Pancreas (tissue), 10 donors: ENCODE results near the gene MBD5. TPM values are rescaled to one million over a fixed set of nuclear protein-coding genes. Genes with fewer than 3 reads are reported as not detected.

Experiments used
- ATAC-seq, 4 donors: fragments of 200-7000 bp; cut with Tn5 transposase; one replicate each; pipeline versions ENCODE4 v1.8.0 to v1.9.1; 2020; ENCODE audit warnings: mild to moderate bottlenecking in 4 of 4, moderate library complexity in 4 of 4
- DNase-seq, 6 donors: peaks; one replicate each; pipeline ENCODE4 v3.0.0-alpha.2; 2020
- FAIRE-seq: peaks from 2 replicates; lab custom pipeline; 2012; peaks lifted over from hg19 to GRCh38; lab: Jason Lieb, UNC
- H3K27ac ChIP-seq, 4 donors: fragments of 200-600 bp; sonication (generic); 1 replicate in 3 of 4; 2 replicates in 1 of 4; pipeline versions ENCODE4 v1.5.0 to v1.8.0; 2020
- H3K27me3 ChIP-seq, 4 donors: fragments of 200-600 bp; one replicate each; pipeline ENCODE4 v1.8.0; 2021
- H3K36me3 ChIP-seq, 3 donors: fragments of 200-600 bp; sonication (generic) in 1 of 3; one replicate each; pipeline versions ENCODE4 v1.5.0 to v1.8.0; 2020 to 2021
- H3K4me1 ChIP-seq, 3 donors: fragments of 200-600 bp; one replicate each; pipeline ENCODE4 v1.8.0; 2021
- H3K4me3 ChIP-seq, 4 donors: fragments of 200-600 bp; sonication (generic) in 2 of 4; one replicate each; pipeline versions ENCODE4 v1.5.0 to v1.8.0; 2020 to 2021
- H3K9me3 ChIP-seq, 4 donors: fragments of 200-600 bp; one replicate each; pipeline ENCODE4 v1.8.0; 2021
- CTCF ChIP-seq, 4 donors: fragments of 200-600 bp; sonication (generic) in 3 of 4; IDR thresholded peaks; one replicate each; pipeline versions ENCODE4 v1.5.0 to v1.8.0; 2021; ENCODE audit warnings: antibody characterized with exemption in 4 of 4
- WGBS, 2 donors: extraction: QIAGEN DNeasy Blood & Tissue Kit; methylation state at CpG; one replicate each; pipeline ENCODE4 v1.1.7; 2013; 5-methylcytosine and 5-hydroxymethylcytosine counted together
- intact Hi-C, 3 donors: fragments of 100-400 bp; cut with DNase I; formaldehyde crosslinking; loops; one replicate each; pipeline versions ENCODE4 v1.11.1 to v1.14.2; 2022
- polyA plus RNA-seq, 2 donors: library from polyadenylated mRNA; stranded (reverse); fragments of 200-250 nt; gene quantifications; one replicate each; pipeline ENCODE4 v1.2.3, GENCODE V29; 2013
- total RNA-seq, 6 donors: library from RNA; stranded (reverse); fragmentation: NEBNext Ultra II Directional in 4 of 6; extraction: Animal tissue kit (Norgen Biotek cat#: 25700) in 4 of 6; gene quantifications; one replicate each; pipeline versions ENCODE4 v1.2.1 to v1.2.4, GENCODE V29; 2021 to 2023
- donor health status: healthy with polysubstance abuse.
- donor health status: DM: no; HTN: no; CAD: no; lungs with moderate emphysema.
- donor health status: DM: no; HTN: no; CAD: no.
- donor health status: control.
- donor health status: control.
- donor health status: Bipolar disorder and iron deficiency.
- donor health status: DM: yes; HTN: yes; CAD: no.
- donor health status: DM: no; HTN: no; CAD: no.
- donor health status: DM: no; HTN: no; CAD: no.
- donor health status: DM: yes; HTN: yes; CAD: no.

MBD5 gene
- total and polyA plus RNA-seq, 8 donors, result 4.5 to 27.4 (median 12.8) TPM

GRCh38 chr2:148028781-148029180 lies 7.9 kb downstream of the MBD5 start:
- ATAC-seq, result no peak
- peaks cover 0 to 4% (median 0%) of the 10 kb centered on the region in 3 donors for H3K4me1 ChIP-seq
- TF ChIP-seq CTCF (IDR thresholded peaks at IDR 0.05), result no peak
- no peak overlapping the region for H3K27ac ChIP-seq
- H3K4me3 ChIP-seq, result no peak overlapping the region
- intact Hi-C loops, result no loop called here
- peak; percentile 78 for FAIRE-seq
- no peaks in the 10 kb centered on the region for H3K27me3 ChIP-seq
- H3K36me3 ChIP-seq, result no peaks in the 10 kb centered on the region
- H3K9me3 ChIP-seq, result no peaks in the 10 kb centered on the region
- no peak for DNase-seq
- 87 to 95% methylated on average over 1 of the region's 1 CpG for WGBS, 2 donors

- DNase-seq, result no peak
- no peak for FAIRE-seq
- no peak for ATAC-seq
- Histone ChIP-seq H3K36me3 (no peaks in the 10 kb centered on the region), H3K9me3 (no peaks in the 10 kb centered on the region), H3K4me3 (no peak overlapping the region), H3K27me3 (no peaks in the 10 kb centered on the region), H3K27ac (no peak overlapping the region), H3K4me1 (no peaks in the 10 kb centered on the region)
- intact Hi-C loops, result no loop called here
- TF ChIP-seq CTCF (IDR thresholded peaks at IDR 0.05), result no peak
Observed at GRCh38 chr2:148031152-148031551, 10.3 kb downstream of the MBD5 start.

GRCh38 chr2:148032215-148032614 lies 11.3 kb downstream of the MBD5 start:
- WGBS, 2 donors, result 67 to 75% methylated on average over 4 of the region's 4 CpGs
- Histone ChIP-seq H3K9me3 (no peaks in the 10 kb centered on the region), H3K4me3 (no peak overlapping the region), H3K4me1 (no peaks in the 10 kb centered on the region), H3K27ac (no peak overlapping the region), H3K27me3 (no peaks in the 10 kb centered on the region), H3K36me3 (no peaks in the 10 kb centered on the region)
- intact Hi-C loops, result no loop called here
- DNase-seq (no peak), FAIRE-seq (no peak), ATAC-seq (no peak)
- no peak for TF ChIP-seq CTCF (IDR thresholded peaks at IDR 0.05)

- ATAC-seq, result no peak
- intact Hi-C loops, result no loop called here
- DNase-seq, result no peak
- Histone ChIP-seq H3K4me1 (no peaks in the 10 kb centered on the region), H3K27me3 (no peaks in the 10 kb centered on the region), H3K4me3 (no peak overlapping the region), H3K9me3 (no peaks in the 10 kb centered on the region), H3K36me3 (no peaks in the 10 kb centered on the region), H3K27ac (no peak overlapping the region)
- no peak for FAIRE-seq
- TF ChIP-seq CTCF (IDR thresholded peaks at IDR 0.05), result no peak
- WGBS, 2 donors, result 97 to 100% methylated on average over 1 of the region's 1 CpG
Observed at GRCh38 chr2:148039783-148040182, 18.9 kb downstream of the MBD5 start.

GRCh38 chr2:148042219-148042618 lies 21.3 kb downstream of the MBD5 start:
- TF ChIP-seq CTCF (IDR thresholded peaks at IDR 0.05), result no peak
- Histone ChIP-seq H3K4me3 (no peak overlapping the region), H3K9me3 (no peaks in the 10 kb centered on the region), H3K36me3 (no peaks in the 10 kb centered on the region), H3K27ac (no peak overlapping the region), H3K4me1 (no peaks in the 10 kb centered on the region), H3K27me3 (no peaks in the 10 kb centered on the region)
- WGBS, 2 donors, result 96 to 97% methylated on average over 2 of the region's 2 CpGs
- FAIRE-seq (no peak), ATAC-seq (no peak), DNase-seq (no peak)
- intact Hi-C loops, result no loop called here
